A549 treated with AZD9567 at 1 μM for 4 hours (cell line): ENCODE results near the gene USP6NL. TPM values are rescaled to one million over a fixed set of nuclear protein-coding genes. Genes with fewer than 3 reads are reported as not detected.

Source experiments
- total RNA-seq: library from RNA; stranded (reverse); fragments of 200-300 nt; extraction: Qiagen RNA extraction; gene quantifications from 5 replicates; pipeline ENCODE4 v1.2.3, GENCODE V29; 2022; ENCODE audit not compliant: insufficient read depth

USP6NL gene
- total RNA-seq, result 11.1 to 14.5 TPM (median 12.4 TPM) in 5 replicates

GRCh38 chr10:11611248-11612020 lies at the start of gene USP6NL:
TSS of gene USP6NL (minus strand) at chr10:11611650. CDS start at chr10:11597634, 14,016 bp downstream.

Other genes with a start within 250 kb of the USP6NL start
- gene ECHDC3, start 130.7 kb upstream of the USP6NL start, total RNA-seq, result 5.0 to 11.0 TPM (median 9.7 TPM) in 5 replicates
- gene PROSER2, start 211.7 kb upstream of the USP6NL start, total RNA-seq, result 36.5 to 39.4 TPM (median 37.9 TPM) in 5 replicates